Stomach (tissue), 9 donors: ENCODE results near the gene NRM. TPM values are rescaled to one million over a fixed set of nuclear protein-coding genes. Genes with fewer than 3 reads are reported as not detected.

Experiments used
- DNase-seq, 2 donors: peaks; one replicate each; pipeline versions ENCODE4 v3.0.0 to v3.0.0-alpha.2; 2013 to 2019
- H3K27ac ChIP-seq, 5 donors: fragments of 200-600 bp in 4 of 5; sonication (generic) in 4 of 5; one replicate each; pipeline ENCODE4 v1.5.1; 2013 to 2019; ENCODE audit warnings: mild to moderate bottlenecking in 1 of 5, moderate library complexity in 1 of 5
- H3K27me3 ChIP-seq, 3 donors: fragments of 200-600 bp; sonication (generic); one replicate each; pipeline ENCODE4 v1.5.1; 2017 to 2019; ENCODE audit warnings: mixed run types in 1 of 3
- H3K36me3 ChIP-seq, 4 donors: fragments of 200-600 bp; sonication (generic); 1 replicate in 3 of 4; 2 replicates in 1 of 4; pipeline ENCODE4 v1.5.1; 2016 to 2019
- H3K4me1 ChIP-seq, 4 donors: fragments of 200-600 bp; sonication (generic); one replicate each; pipeline ENCODE4 v1.5.1; 2016 to 2019
- H3K4me3 ChIP-seq, 4 donors: fragments of 200-600 bp; sonication (generic) in 3 of 4; one replicate each; pipeline ENCODE4 v1.5.1; 2016 to 2019; ENCODE audit warnings: mild to moderate bottlenecking in 1 of 4
- H3K9me3 ChIP-seq, 4 donors: fragments of 200-600 bp; sonication (generic); one replicate each; pipeline ENCODE4 v1.5.1; 2016 to 2019
- CTCF ChIP-seq, 7 experiments: fragments of 450-650 bp in 4 of 7; fragments of 200-600 bp in 3 of 7; sonication (generic) in 3 of 7; IDR thresholded peaks; one replicate each; pipeline ENCODE4 v1.5.1; 2016 to 2019; ENCODE audit warnings: antibody characterized with exemption in 7 of 7, control low read depth in 2 of 7, mild to moderate bottlenecking in 1 of 7
- EP300 ChIP-seq: sonication (generic); formaldehyde crosslinking; IDR thresholded peaks from one replicate; pipeline ENCODE4 v1.6.1; 2017; ENCODE audit warnings: antibody characterized with exemption
- POLR2A ChIP-seq, 4 donors: fragments of 450-650 bp; IDR thresholded peaks; one replicate each; pipeline ENCODE4 v1.6.1; 2016; ENCODE audit warnings: antibody characterized with exemption in 4 of 4, control low read depth in 2 of 4, mild to moderate bottlenecking in 1 of 4, moderate library complexity in 1 of 4
- POLR2AphosphoS5 ChIP-seq, 3 donors: sonication (generic); formaldehyde crosslinking; IDR thresholded peaks; one replicate each; pipeline ENCODE4 v1.6.1; 2016; ENCODE audit warnings: antibody characterized with exemption in 3 of 3
- WGBS, 5 donors: extraction: QIAGEN DNeasy Blood & Tissue Kit in 3 of 5; methylation state at CpG; one replicate each; pipeline versions ENCODE4 v1.1.5 to v1.1.7; 2013 to 2018; 5-methylcytosine and 5-hydroxymethylcytosine counted together
- intact Hi-C: fragments of 100-400 bp; cut with DNase I; formaldehyde crosslinking; loops from one replicate; pipeline ENCODE4 v1.15.1; 2023; ENCODE audit warnings: low total_unique reads
- polyA plus RNA-seq, 3 donors: library from polyadenylated mRNA; stranded (reverse); fragments of 200-250 nt; gene quantifications; one replicate each; pipeline ENCODE4 v1.2.3, GENCODE V29; 2013
- total RNA-seq, 5 donors: library from RNA; depleted of rRNA; stranded (reverse); fragments of >200 nt; gene quantifications; one replicate each; pipeline versions ENCODE4 v1.1.0 to v1.2.3, GENCODE V29; 2014 to 2016
- donor health status: healthy with polysubstance abuse.
- donor health status: Bipolar disorder and iron deficiency.
- donor health status: healthy.

The NRM gene
- total and polyA plus RNA-seq, 8 donors: 0.92 to 15.8 (median 3.6) TPM

- Histone ChIP-seq H3K27ac (peak within 1 kb of the TSS; percentile 77 to 98 (median 98)), H3K36me3 (peaks cover 11 to 33% (median 28%) of the 10 kb centered on the region in 4 donors), H3K9me3 (no peaks in the 10 kb centered on the region), H3K4me3 (peak within 1 kb of the TSS; percentile 57 to 68 (median 59)), H3K27me3 (no peaks in the 10 kb centered on the region), H3K4me1 (peaks cover 21 to 42% (median 40%) of the 10 kb centered on the region in 4 donors)
- WGBS, 5 donors: 0 to 1% (median 0%) methylated on average over 25 to 48 of the region's 48 CpGs
- peak; percentile 99 to 100 for DNase-seq
- TF ChIP-seq EP300 (no peak), POLR2A (IDR thresholded peaks at IDR 0.05) (peak in 2 of 4 donors; percentile 80 to 89), POLR2AphosphoS5 (IDR thresholded peaks at IDR 0.05) (peak; percentile 95 to 99 (median 97)), CTCF (IDR thresholded peaks at IDR 0.05) (peak in 5 of 7 experiments; percentile 28 to 54 (median 38))
- intact Hi-C loops: no loop called here
Measured at GRCh38 chr6:30717129-30717844, 26.5 kb upstream of the NRM start, which contains the start of gene MDC1. Gene MDC1 (minus strand): TSS chr6:30717281. CDS start chr6:30715175, 2,106 bp downstream.

- Histone ChIP-seq H3K4me1 (peaks cover 16 to 37% (median 35%) of the 10 kb centered on the region in 4 donors), H3K27ac (peak overlapping the region; percentile 77 to 98 (median 98)), H3K36me3 (peaks cover 16 to 36% (median 33%) of the 10 kb centered on the region in 4 donors), H3K9me3 (no peaks in the 10 kb centered on the region), H3K4me3 (peak overlapping the region; percentile 57 to 68 (median 59)), H3K27me3 (no peaks in the 10 kb centered on the region)
- DNase-seq: no peak
- TF ChIP-seq CTCF (IDR thresholded peaks at IDR 0.05) (no peak), POLR2AphosphoS5 (IDR thresholded peaks at IDR 0.05) (no peak), POLR2A (IDR thresholded peaks at IDR 0.05) (no peak), EP300 (no peak)
- WGBS, 5 donors: 1 to 5% (median 4%) methylated on average over 7 to 8 of the region's 8 CpGs
- intact Hi-C loops: no loop called here
Measured at GRCh38 chr6:30716879-30717128, 26.0 kb upstream of the NRM start.

GRCh38 chr6:30714263-30714662 is 23.5 kb upstream of the NRM start:
- intact Hi-C loops: no loop called here
- Histone ChIP-seq H3K4me3 (no peak overlapping the region), H3K27ac (no peak overlapping the region), H3K36me3 (peaks cover 26 to 62% (median 58%) of the 10 kb centered on the region in 4 donors), H3K9me3 (no peaks in the 10 kb centered on the region), H3K27me3 (no peaks in the 10 kb centered on the region), H3K4me1 (peaks cover 9 to 28% (median 26%) of the 10 kb centered on the region in 4 donors)
- 97 to 100% (median 97%) methylated on average over 1 of the region's 1 CpG for WGBS, 5 donors
- DNase-seq: no peak
- TF ChIP-seq POLR2A (IDR thresholded peaks at IDR 0.05) (no peak), CTCF (IDR thresholded peaks at IDR 0.05) (no peak), EP300 (no peak), POLR2AphosphoS5 (IDR thresholded peaks at IDR 0.05) (no peak)

DNA sequence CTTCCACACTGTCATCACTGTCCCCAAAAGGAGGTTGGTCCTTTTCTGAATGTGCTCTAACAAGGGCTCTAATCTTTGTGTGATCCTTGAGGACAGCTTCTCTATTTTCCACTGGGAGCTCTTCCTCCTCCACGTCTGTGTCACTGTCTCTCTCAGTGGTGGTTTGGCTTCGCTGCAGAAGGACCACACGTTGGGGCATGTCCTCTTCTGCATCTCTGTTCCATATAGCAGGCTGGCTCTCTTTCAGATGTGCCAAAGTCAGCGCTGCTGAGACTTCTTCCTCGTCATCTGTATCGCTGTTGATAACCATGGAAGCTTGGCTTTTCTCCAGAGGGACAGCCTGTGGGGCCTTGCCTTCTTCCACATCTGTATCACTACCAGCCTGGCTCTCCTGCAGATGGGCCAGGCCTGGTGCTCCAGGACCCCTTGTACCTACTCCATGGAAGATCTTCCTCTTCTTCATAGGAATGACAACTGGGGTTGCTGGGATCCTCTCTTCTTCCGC is 21.7 kb upstream of the NRM start:
- H3K36me3 ChIP-seq: peaks cover 26 to 77% (median 76%) of the 10 kb centered on the region in 4 donors

More for the DNA sequence above, 21.7 kb upstream of the NRM start:
- TF ChIP-seq POLR2A (IDR thresholded peaks at IDR 0.05): no peak
- intact Hi-C loops: no loop called here
- H3K27ac ChIP-seq: no peak overlapping the region
- DNase-seq: no peak
- H3K4me3 ChIP-seq: no peak overlapping the region
- peaks cover 0 to 12% (median 10%) of the 10 kb centered on the region in 4 donors for H3K4me1 ChIP-seq
- no peaks in the 10 kb centered on the region for H3K9me3 ChIP-seq
- no peaks in the 10 kb centered on the region for H3K27me3 ChIP-seq
- 85 to 92% (median 90%) methylated on average over 7 of the region's 7 CpGs for WGBS, 5 donors
